HCT116 (cell line): ENCODE data around the gene PRAMEF20.

ENCODE experiments used
- CTCF ChIP-seq, 3 experiments: fragments of 200-600 bp in 1 of 3; sonication (generic) in 1 of 3; IDR thresholded peaks in 2 of 3; conservative IDR thresholded peaks in 1 of 3; 2 replicates each; pipeline ENCODE4 v1.5.1; 2012 to 2017; ENCODE audit warnings: low read depth in 2 of 3, low read length in 2 of 3, antibody characterized with exemption in 1 of 3, borderline replicate concordance in 1 of 3, control low read depth in 1 of 3, mild to moderate bottlenecking in 1 of 3, mixed read lengths in 1 of 3, mixed run types in 1 of 3, moderate library complexity in 1 of 3; ENCODE audit not compliant: insufficient read depth in 1 of 3
- YY1 ChIP-seq: IDR thresholded peaks from 2 replicates; pipeline ENCODE4 v1.6.1; 2011; ENCODE audit warnings: low read length, low read depth, moderate library complexity, mild to moderate bottlenecking; ENCODE audit not compliant: insufficient replicate concordance; ENCODE audit errors: extremely low read depth

DNA sequence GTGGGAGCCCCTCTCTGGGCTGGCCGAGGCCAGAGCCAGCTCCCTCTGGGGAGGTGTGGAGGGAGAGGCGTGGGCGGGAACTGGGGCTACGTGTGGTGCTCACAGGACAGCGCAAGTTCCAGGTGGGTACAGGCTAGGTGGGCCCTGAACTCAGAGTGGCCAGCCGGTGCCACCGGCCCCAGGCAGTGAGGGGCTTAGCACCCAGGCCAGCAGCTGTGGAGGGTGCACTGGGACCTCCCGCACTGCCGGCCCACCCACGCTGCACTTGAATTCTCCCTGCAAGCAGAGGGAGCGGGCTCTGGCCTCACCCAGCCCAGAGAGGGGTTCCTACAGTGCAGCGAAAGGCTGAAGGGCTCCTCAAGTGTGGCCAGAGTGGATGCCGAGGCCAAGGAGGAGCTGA, 20.2 kb downstream of the PRAMEF20 start:
- TF ChIP-seq YY1 (no peak), CTCF (IDR thresholded peaks at IDR 0.05 in 2 of 3, conservative IDR thresholded peaks at IDR 0.05 in 1 of 3; ENCODE audit: borderline replicate concordance in 1 of 3, insufficient read depth in 1 of 3, low read depth in 2 of 3, low read length in 2 of 3) (no peak)
